WTC11 (cell line): ENCODE data around the gene NFX1. TPM values are rescaled to one million over a fixed set of nuclear protein-coding genes. Genes with fewer than 3 reads are reported as not detected.

Source experiments
- ATAC-seq: fragments of 200-7000 bp; cut with Tn5 transposase; 2 replicates; pipeline ENCODE4 v1.10.0; 2021; ENCODE audit warnings: mild to moderate bottlenecking, moderate library complexity
- CTCF ChIA-PET: fragments of 300-600 bp; sonication (Branson Sonifier 250); formaldehyde crosslinking; loops from one replicate; lab custom pipeline; 2021; ENCODE audit warnings: antibody characterized with exemption; lab: Charles Lee
- POLR2A ChIA-PET: fragments of 350-600 bp; sonication (Branson Sonifier 250); formaldehyde crosslinking; loops from one replicate; lab custom pipeline; 2021; ENCODE audit warnings: antibody characterized with exemption; lab: Charles Lee
- DNase-seq: peaks from one replicate; pipeline ENCODE4 v3.0.0; 2021; ENCODE audit warnings: low spot score
- H3K27ac Mint-ChIP-seq: 2 replicates; pipeline ENCODE4 v1.8.0; 2021; ENCODE audit warnings: mixed read lengths
- H3K27me3 Mint-ChIP-seq: 2 replicates; pipeline ENCODE4 v1.8.0; 2021; ENCODE audit warnings: low read depth, mild to moderate bottlenecking, moderate library complexity, mixed read lengths
- H3K36me3 Mint-ChIP-seq: 2 replicates; pipeline ENCODE4 v1.8.0; 2021; ENCODE audit warnings: mixed read lengths
- H3K4me1 Mint-ChIP-seq: 2 replicates; pipeline ENCODE4 v1.8.0; 2022; ENCODE audit warnings: mixed read lengths
- H3K4me3 Mint-ChIP-seq: 2 replicates; pipeline ENCODE4 v1.8.0; 2021; ENCODE audit warnings: mild to moderate bottlenecking, moderate library complexity, mixed read lengths
- H3K9me3 Mint-ChIP-seq: 2 replicates; pipeline ENCODE4 v1.8.0; 2021; ENCODE audit warnings: mixed read lengths
- ATF1 ChIP-seq: sonication (generic); formaldehyde crosslinking; IDR thresholded peaks from 2 replicates; pipeline ENCODE4 v1.8.1; 2023; ENCODE audit warnings: mild to moderate bottlenecking, moderate library complexity, missing genetic modification reagents
- CBFB ChIP-seq: sonication (generic); formaldehyde crosslinking; IDR thresholded peaks from 2 replicates; pipeline ENCODE4 v1.8.1; 2022; ENCODE audit warnings: mild to moderate bottlenecking, low read depth, missing genetic modification reagents
- CREM ChIP-seq: sonication (generic); formaldehyde crosslinking; IDR thresholded peaks from 2 replicates; pipeline ENCODE4 v1.8.1; 2022; ENCODE audit warnings: mild to moderate bottlenecking, missing genetic modification reagents, moderate library complexity
- ELF4 ChIP-seq: sonication (generic); formaldehyde crosslinking; IDR thresholded peaks from 2 replicates; pipeline ENCODE4 v1.8.1; 2022; ENCODE audit warnings: low read depth, mild to moderate bottlenecking, moderate library complexity, missing genetic modification reagents
- ESRRA ChIP-seq: sonication (generic); formaldehyde crosslinking; IDR thresholded peaks from 2 replicates; pipeline ENCODE4 v1.8.1; 2022; ENCODE audit warnings: mild to moderate bottlenecking, missing genetic modification reagents, borderline replicate concordance
- FOXP1 ChIP-seq: sonication (generic); formaldehyde crosslinking; IDR thresholded peaks from 2 replicates; pipeline ENCODE4 v1.8.0; 2022; ENCODE audit warnings: missing genetic modification reagents, mild to moderate bottlenecking, moderate library complexity, borderline replicate concordance
- NFATC4 ChIP-seq: fragments of 250-450 bp; sonication (Bioruptor Pico); IDR thresholded peaks from 2 replicates; pipeline ENCODE4 v1.9.0; 2021; ENCODE audit warnings: mild to moderate bottlenecking
- RORB ChIP-seq: fragments of 250-450 bp; sonication (Bioruptor Pico); IDR thresholded peaks from 2 replicates; pipeline ENCODE4 v1.9.0; 2021; ENCODE audit warnings: mild to moderate bottlenecking
- SMAD3 ChIP-seq: sonication (generic); formaldehyde crosslinking; IDR thresholded peaks from 2 replicates; pipeline ENCODE4 v1.8.0; 2022; ENCODE audit warnings: missing genetic modification reagents, mild to moderate bottlenecking, borderline replicate concordance
- SP1 ChIP-seq: sonication (generic); formaldehyde crosslinking; conservative IDR thresholded peaks from 2 replicates; pipeline ENCODE4 v1.8.1; 2022; ENCODE audit warnings: missing genetic modification reagents
- TEAD1 ChIP-seq: sonication (generic); formaldehyde crosslinking; IDR thresholded peaks from 2 replicates; pipeline ENCODE4 v1.8.0; 2022; ENCODE audit warnings: mild to moderate bottlenecking, missing genetic modification reagents
- TEAD4 ChIP-seq: sonication (generic); formaldehyde crosslinking; IDR thresholded peaks from 2 replicates; pipeline ENCODE4 v1.8.0; 2022; ENCODE audit warnings: mild to moderate bottlenecking, missing genetic modification reagents
- ZBTB21 ChIP-seq: sonication (generic); formaldehyde crosslinking; IDR thresholded peaks from 2 replicates; pipeline ENCODE4 v1.8.1; 2023; ENCODE audit warnings: mild to moderate bottlenecking, missing genetic modification reagents, borderline replicate concordance
- total RNA-seq: library from RNA; stranded (reverse); gene quantifications from 3 replicates; pipeline ENCODE4 v1.2.3, GENCODE V29; 2021
- TF ChIP-seq, protein P1 (sequence below): sonication (generic); formaldehyde crosslinking; IDR thresholded peaks from 2 replicates; pipeline ENCODE4 v1.8.0; 2023; ENCODE audit warnings: missing genetic modification reagents
- TF ChIP-seq, protein P2 (sequence below): fragments of 250-450 bp; sonication (Bioruptor Pico); IDR thresholded peaks from 2 replicates; pipeline ENCODE4 v1.9.0; 2021; ENCODE audit warnings: moderate library complexity, mild to moderate bottlenecking, inconsistent platforms, borderline replicate concordance
- TF ChIP-seq, protein P3 (sequence below): sonication (generic); formaldehyde crosslinking; IDR thresholded peaks from 2 replicates; pipeline ENCODE4 v1.8.1; 2022; ENCODE audit warnings: mild to moderate bottlenecking, missing genetic modification reagents, moderate library complexity, borderline replicate concordance
- TF ChIP-seq, protein P4 (sequence below): sonication (generic); formaldehyde crosslinking; IDR thresholded peaks from 2 replicates; pipeline ENCODE4 v1.8.1; 2023; ENCODE audit warnings: mild to moderate bottlenecking, missing genetic modification reagents
- TF ChIP-seq, protein P5 (sequence below): sonication (generic); formaldehyde crosslinking; IDR thresholded peaks from 2 replicates; pipeline ENCODE4 v1.8.1; 2023; ENCODE audit warnings: mild to moderate bottlenecking, moderate library complexity, missing genetic modification reagents
- TF ChIP-seq, protein P6 (sequence below): fragments of 250-450 bp; sonication (Bioruptor Pico); conservative IDR thresholded peaks from 2 replicates; pipeline ENCODE4 v1.9.0; 2021; ENCODE audit warnings: mild to moderate bottlenecking
- TF ChIP-seq, protein P7 (sequence below): fragments of 250-450 bp; sonication (Bioruptor Pico); IDR thresholded peaks from 2 replicates; pipeline ENCODE4 v2.1.2; 2022; ENCODE audit warnings: mild to moderate bottlenecking, moderate library complexity
- TF ChIP-seq, protein P8 (sequence below): sonication (generic); formaldehyde crosslinking; IDR thresholded peaks from 2 replicates; pipeline ENCODE4 v1.8.1; 2023; ENCODE audit warnings: mild to moderate bottlenecking, missing genetic modification reagents

The NFX1 gene
- total RNA-seq, 1 experiment from 2014 or later: 30.9 TPM

DNA sequence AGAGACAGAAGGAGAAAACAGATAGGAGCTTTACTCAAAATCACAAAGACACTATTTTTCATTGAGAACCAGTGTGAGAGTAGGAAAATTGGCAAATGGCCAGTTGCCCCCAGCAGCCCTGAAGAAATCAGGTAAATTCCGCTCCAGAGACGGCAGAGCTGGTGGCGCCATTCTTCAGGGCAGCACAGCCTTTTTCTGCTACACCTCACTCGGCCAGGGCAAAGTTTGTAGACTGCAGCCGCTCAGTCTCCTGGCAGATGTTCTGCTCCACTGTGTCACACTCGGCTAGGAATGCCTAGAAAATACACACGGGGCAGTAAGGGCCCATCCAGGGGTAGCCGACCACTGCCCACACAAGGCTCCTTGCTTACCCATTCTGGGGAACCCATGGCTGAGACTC is 35.3 kb upstream of the NFX1 start (continued):
- TF ChIP-seq, protein P1, sequence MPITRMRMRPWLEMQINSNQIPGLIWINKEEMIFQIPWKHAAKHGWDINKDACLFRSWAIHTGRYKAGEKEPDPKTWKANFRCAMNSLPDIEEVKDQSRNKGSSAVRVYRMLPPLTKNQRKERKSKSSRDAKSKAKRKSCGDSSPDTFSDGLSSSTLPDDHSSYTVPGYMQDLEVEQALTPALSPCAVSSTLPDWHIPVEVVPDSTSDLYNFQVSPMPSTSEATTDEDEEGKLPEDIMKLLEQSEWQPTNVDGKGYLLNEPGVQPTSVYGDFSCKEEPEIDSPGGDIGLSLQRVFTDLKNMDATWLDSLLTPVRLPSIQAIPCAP (CRISPR knock-in tag): no peak
- TF ChIP-seq CBFB (CRISPR knock-in tag) (no peak), RORB (CRISPR knock-in tag) (no peak), ATF1 (CRISPR knock-in tag) (no peak), CREM (CRISPR knock-in tag) (no peak), ESRRA (CRISPR knock-in tag) (no peak)
- TF ChIP-seq, protein P2, sequence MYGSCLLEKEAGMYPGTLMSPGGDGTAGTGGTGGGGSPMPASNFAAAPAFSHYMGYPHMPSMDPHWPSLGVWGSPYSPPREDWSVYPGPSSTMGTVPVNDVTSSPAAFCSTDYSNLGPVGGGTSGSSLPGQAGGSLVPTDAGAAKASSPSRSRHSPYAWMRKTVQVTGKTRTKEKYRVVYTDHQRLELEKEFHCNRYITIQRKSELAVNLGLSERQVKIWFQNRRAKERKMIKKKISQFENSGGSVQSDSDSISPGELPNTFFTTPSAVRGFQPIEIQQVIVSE (CRISPR knock-in tag): no peak
- TF ChIP-seq, protein P3, sequence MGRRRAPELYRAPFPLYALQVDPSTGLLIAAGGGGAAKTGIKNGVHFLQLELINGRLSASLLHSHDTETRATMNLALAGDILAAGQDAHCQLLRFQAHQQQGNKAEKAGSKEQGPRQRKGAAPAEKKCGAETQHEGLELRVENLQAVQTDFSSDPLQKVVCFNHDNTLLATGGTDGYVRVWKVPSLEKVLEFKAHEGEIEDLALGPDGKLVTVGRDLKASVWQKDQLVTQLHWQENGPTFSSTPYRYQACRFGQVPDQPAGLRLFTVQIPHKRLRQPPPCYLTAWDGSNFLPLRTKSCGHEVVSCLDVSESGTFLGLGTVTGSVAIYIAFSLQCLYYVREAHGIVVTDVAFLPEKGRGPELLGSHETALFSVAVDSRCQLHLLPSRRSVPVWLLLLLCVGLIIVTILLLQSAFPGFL (CRISPR knock-in tag): no peak
- TF ChIP-seq, protein P4, sequence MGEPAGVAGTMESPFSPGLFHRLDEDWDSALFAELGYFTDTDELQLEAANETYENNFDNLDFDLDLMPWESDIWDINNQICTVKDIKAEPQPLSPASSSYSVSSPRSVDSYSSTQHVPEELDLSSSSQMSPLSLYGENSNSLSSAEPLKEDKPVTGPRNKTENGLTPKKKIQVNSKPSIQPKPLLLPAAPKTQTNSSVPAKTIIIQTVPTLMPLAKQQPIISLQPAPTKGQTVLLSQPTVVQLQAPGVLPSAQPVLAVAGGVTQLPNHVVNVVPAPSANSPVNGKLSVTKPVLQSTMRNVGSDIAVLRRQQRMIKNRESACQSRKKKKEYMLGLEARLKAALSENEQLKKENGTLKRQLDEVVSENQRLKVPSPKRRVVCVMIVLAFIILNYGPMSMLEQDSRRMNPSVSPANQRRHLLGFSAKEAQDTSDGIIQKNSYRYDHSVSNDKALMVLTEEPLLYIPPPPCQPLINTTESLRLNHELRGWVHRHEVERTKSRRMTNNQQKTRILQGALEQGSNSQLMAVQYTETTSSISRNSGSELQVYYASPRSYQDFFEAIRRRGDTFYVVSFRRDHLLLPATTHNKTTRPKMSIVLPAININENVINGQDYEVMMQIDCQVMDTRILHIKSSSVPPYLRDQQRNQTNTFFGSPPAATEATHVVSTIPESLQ (CRISPR knock-in tag): no peak

DNA sequence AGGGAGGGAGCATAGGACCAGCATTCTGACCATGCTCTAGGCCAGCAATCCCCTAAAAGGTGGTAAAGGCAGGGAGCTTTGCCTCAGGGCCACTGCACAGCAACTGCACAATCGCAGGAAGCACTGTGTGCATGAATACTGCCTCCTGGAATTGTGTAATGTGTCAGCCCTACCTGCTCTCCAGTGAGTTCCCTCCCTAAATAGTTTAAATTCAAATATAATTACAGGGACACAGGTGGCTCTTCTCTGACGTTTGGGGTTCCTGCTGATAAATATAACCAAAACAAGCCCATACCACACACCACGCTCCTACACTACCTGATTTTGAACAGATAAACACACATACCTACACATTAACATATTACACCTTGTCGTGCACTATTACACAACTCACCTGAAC is 34.8 kb upstream of the NFX1 start:
- TF ChIP-seq NFATC4 (CRISPR knock-in tag): no peak
- TF ChIP-seq, protein P5, sequence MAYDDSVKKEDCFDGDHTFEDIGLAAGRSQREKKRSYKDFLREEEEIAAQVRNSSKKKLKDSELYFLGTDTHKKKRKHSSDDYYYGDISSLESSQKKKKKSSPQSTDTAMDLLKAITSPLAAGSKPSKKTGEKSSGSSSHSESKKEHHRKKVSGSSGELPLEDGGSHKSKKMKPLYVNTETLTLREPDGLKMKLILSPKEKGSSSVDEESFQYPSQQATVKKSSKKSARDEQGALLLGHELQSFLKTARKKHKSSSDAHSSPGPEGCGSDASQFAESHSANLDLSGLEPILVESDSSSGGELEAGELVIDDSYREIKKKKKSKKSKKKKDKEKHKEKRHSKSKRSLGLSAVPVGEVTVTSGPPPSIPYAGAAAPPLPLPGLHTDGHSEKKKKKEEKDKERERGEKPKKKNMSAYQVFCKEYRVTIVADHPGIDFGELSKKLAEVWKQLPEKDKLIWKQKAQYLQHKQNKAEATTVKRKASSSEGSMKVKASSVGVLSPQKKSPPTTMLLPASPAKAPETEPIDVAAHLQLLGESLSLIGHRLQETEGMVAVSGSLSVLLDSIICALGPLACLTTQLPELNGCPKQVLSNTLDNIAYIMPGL (CRISPR knock-in tag): no peak
- no peak for TF ChIP-seq ZBTB21 (CRISPR knock-in tag)
- TF ChIP-seq, protein P6, sequence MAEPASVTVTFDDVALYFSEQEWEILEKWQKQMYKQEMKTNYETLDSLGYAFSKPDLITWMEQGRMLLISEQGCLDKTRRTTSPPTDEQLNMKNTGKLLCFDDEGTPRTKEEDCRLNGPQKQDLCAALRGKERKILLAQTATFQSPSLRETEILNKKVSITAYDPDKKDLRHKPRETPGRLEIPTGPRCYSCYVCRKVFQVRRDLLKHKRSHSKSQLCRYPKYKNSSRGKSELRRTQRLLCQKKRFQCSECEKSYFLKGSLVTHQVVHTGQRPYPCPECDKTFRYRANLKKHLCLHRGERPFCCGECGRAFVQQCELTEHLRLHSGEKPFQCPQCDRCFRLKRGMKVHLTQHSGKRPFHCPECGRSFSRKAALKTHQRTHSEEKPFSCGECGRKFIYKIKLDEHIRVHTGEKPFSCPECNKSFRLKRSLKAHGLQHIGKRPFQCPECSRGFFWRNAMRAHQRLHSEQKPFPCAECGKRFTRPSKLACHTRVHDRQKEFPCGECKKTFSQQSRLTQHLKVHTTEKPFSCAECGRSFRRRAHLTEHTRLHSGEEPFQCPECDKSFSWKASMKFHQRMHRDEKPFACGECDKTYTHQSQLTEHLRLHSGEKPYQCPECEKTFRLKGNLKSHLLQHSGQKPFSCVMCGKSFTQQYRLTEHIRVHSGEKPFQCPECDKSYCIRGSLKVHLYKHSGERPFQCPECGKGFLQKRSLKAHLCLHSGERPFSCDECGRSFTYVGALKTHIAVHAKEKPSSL (CRISPR knock-in tag): no peak
- TF ChIP-seq, protein P1 (CRISPR knock-in tag): no peak
- no peak for TF ChIP-seq SMAD3
- TF ChIP-seq, protein P7, sequence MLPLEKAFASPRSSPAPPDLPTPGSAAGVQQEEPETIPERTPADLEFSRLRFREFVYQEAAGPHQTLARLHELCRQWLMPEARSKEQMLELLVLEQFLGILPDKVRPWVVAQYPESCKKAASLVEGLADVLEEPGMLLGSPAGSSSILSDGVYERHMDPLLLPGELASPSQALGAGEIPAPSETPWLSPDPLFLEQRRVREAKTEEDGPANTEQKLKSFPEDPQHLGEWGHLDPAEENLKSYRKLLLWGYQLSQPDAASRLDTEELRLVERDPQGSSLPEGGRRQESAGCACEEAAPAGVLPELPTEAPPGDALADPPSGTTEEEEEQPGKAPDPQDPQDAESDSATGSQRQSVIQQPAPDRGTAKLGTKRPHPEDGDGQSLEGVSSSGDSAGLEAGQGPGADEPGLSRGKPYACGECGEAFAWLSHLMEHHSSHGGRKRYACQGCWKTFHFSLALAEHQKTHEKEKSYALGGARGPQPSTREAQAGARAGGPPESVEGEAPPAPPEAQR (CRISPR knock-in tag): no peak
- TF ChIP-seq SP1 (CRISPR knock-in tag): no peak
- no peak for TF ChIP-seq ELF4
- TF ChIP-seq, protein P8, sequence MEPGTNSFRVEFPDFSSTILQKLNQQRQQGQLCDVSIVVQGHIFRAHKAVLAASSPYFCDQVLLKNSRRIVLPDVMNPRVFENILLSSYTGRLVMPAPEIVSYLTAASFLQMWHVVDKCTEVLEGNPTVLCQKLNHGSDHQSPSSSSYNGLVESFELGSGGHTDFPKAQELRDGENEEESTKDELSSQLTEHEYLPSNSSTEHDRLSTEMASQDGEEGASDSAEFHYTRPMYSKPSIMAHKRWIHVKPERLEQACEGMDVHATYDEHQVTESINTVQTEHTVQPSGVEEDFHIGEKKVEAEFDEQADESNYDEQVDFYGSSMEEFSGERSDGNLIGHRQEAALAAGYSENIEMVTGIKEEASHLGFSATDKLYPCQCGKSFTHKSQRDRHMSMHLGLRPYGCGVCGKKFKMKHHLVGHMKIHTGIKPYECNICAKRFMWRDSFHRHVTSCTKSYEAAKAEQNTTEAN (CRISPR knock-in tag): no peak
- TF ChIP-seq CREM (CRISPR knock-in tag): no peak
- TF ChIP-seq FOXP1 (CRISPR knock-in tag): no peak
- no peak for TF ChIP-seq TEAD1 (CRISPR knock-in tag)
- no peak for TF ChIP-seq TEAD4 (CRISPR knock-in tag)
- DNase-seq (no peak), ATAC-seq (no peak)
- Mint-ChIP-seq H3K9me3 (no peaks in the 10 kb centered on the region), H3K4me1 (no peaks in the 10 kb centered on the region), H3K27ac (no peak overlapping the region), H3K36me3 (peaks cover 61% of the 10 kb centered on the region), H3K4me3 (no peak overlapping the region), H3K27me3 (no peaks in the 10 kb centered on the region)
- POLR2A ChIA-PET: no interaction called here
- CTCF ChIA-PET: no interaction called here
